PFSK-1 (cell line): ENCODE measurements around the gene IPPK.

Source experiments
- FOXP2 ChIP-seq: optimal IDR thresholded peaks from 2 replicates; pipeline ENCODE3; 2011; ENCODE audit warnings: borderline replicate concordance, control low read depth, inconsistent platforms; ENCODE audit not compliant: insufficient read depth; ENCODE audit errors: extremely low read length, extremely low read depth
- POLR2AphosphoS5 ChIP-seq: IDR thresholded peaks from 2 replicates; pipeline ENCODE4 v1.6.1; 2012; ENCODE audit warnings: low read depth, mild to moderate bottlenecking, control low read depth, low read length, moderate library complexity
- SIN3A ChIP-seq: IDR thresholded peaks from 2 replicates; pipeline ENCODE4 v1.6.1; 2012; ENCODE audit warnings: mild to moderate bottlenecking, low read length, moderate library complexity, borderline replicate concordance; ENCODE audit not compliant: insufficient read depth
- TAF1 ChIP-seq: IDR thresholded peaks from 2 replicates; pipeline ENCODE4 v1.6.1; 2012; ENCODE audit warnings: low read length, control low read depth, borderline replicate concordance; ENCODE audit not compliant: insufficient read depth
- TF ChIP-seq, protein P1 (sequence below), 2 experiments: IDR thresholded peaks; 2 replicates each; pipeline versions ENCODE4 v1.6.1 to v1.8.0; 2011 to 2012; ENCODE audit warnings: low read depth in 2 of 2, low read length in 2 of 2, control low read depth in 1 of 2, inconsistent platforms in 1 of 2, mild to moderate bottlenecking in 1 of 2, moderate library complexity in 1 of 2; ENCODE audit not compliant: insufficient read depth in 1 of 2

Gene IPPK

DNA sequence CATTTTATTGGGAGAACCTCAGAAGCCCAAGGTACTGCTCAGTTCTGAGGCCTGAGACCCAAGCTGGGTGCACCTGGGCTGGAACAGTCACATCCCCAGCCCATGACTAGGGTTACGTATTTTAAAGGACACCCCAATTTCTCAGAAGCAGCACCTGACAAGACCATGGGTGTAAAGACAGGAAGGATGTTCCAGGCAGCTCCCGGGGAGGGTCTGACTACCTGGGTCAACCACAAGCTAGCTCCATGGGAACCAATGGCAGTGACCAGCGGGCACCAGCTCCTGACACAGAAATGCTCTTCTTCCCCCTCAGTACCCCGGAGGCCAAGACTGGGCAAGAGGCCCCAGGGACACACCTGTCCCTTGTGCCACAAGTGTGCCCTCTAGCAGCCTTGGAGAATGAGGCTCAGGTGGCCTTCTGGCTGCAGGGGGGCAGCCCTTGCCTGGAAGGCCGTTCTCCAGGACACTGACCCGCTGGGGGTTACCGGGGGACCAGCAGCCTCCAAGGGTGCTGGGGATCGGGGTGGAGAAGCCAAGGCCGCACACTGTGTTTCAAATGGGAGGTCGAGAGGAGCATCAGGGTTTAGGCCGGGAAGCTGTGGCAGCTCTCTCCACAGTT, 52.6 kb downstream of the IPPK start:
- TF ChIP-seq, protein P1, sequence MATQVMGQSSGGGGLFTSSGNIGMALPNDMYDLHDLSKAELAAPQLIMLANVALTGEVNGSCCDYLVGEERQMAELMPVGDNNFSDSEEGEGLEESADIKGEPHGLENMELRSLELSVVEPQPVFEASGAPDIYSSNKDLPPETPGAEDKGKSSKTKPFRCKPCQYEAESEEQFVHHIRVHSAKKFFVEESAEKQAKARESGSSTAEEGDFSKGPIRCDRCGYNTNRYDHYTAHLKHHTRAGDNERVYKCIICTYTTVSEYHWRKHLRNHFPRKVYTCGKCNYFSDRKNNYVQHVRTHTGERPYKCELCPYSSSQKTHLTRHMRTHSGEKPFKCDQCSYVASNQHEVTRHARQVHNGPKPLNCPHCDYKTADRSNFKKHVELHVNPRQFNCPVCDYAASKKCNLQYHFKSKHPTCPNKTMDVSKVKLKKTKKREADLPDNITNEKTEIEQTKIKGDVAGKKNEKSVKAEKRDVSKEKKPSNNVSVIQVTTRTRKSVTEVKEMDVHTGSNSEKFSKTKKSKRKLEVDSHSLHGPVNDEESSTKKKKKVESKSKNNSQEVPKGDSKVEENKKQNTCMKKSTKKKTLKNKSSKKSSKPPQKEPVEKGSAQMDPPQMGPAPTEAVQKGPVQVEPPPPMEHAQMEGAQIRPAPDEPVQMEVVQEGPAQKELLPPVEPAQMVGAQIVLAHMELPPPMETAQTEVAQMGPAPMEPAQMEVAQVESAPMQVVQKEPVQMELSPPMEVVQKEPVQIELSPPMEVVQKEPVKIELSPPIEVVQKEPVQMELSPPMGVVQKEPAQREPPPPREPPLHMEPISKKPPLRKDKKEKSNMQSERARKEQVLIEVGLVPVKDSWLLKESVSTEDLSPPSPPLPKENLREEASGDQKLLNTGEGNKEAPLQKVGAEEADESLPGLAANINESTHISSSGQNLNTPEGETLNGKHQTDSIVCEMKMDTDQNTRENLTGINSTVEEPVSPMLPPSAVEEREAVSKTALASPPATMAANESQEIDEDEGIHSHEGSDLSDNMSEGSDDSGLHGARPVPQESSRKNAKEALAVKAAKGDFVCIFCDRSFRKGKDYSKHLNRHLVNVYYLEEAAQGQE (IDR thresholded peaks at IDR 0.05; ENCODE audit: insufficient read depth in 1 of 2, low read depth in 2 of 2, low read length in 2 of 2): no peak
- no peak for TF ChIP-seq TAF1
- TF ChIP-seq SIN3A: no peak
- TF ChIP-seq FOXP2: no peak
- no peak for TF ChIP-seq POLR2AphosphoS5

- no peak for TF ChIP-seq TAF1
- TF ChIP-seq POLR2AphosphoS5: no peak
- TF ChIP-seq, protein P1 (IDR thresholded peaks at IDR 0.05; ENCODE audit: insufficient read depth in 1 of 2, low read depth in 2 of 2, low read length in 2 of 2): no peak
- no peak for TF ChIP-seq FOXP2
- TF ChIP-seq SIN3A: no peak
These were observed 53.2 kb downstream of the IPPK start for GRCh38 chr9:92616655-92617111.

DNA sequence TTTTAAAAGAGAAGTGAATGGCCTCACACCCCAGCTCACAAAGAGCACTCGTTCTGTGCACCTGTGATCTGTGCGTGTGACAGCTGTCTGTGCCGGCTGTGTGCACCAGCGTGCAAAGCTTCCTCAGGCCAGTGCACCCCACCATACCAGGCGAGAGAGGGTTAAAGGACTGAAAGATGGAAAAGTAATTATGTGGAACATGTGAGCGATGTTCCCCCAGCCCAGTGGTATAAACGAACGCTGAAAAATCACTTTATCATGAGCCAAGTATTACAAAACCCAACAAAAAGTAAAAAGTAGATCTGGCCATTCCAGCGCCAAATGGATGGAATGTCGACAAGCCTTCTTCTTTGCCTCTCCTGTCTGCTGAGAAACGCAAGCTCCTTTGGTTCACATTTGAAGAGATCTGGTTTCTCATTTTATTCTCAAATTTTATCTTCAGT, 53.7 kb downstream of the IPPK start:
- no peak for TF ChIP-seq POLR2AphosphoS5
- no peak for TF ChIP-seq SIN3A
- no peak for TF ChIP-seq TAF1
- TF ChIP-seq FOXP2: no peak
- TF ChIP-seq, protein P1 (IDR thresholded peaks at IDR 0.05; ENCODE audit: insufficient read depth in 1 of 2, low read depth in 2 of 2, low read length in 2 of 2): no peak

- TF ChIP-seq, protein P1 (IDR thresholded peaks at IDR 0.05; ENCODE audit: insufficient read depth in 1 of 2, low read depth in 2 of 2, low read length in 2 of 2): no peak
- TF ChIP-seq FOXP2: no peak
- TF ChIP-seq SIN3A: no peak
- no peak for TF ChIP-seq POLR2AphosphoS5
- no peak for TF ChIP-seq TAF1
These were observed 54.1 kb downstream of the IPPK start for GRCh38 chr9:92615790-92616189.

DNA sequence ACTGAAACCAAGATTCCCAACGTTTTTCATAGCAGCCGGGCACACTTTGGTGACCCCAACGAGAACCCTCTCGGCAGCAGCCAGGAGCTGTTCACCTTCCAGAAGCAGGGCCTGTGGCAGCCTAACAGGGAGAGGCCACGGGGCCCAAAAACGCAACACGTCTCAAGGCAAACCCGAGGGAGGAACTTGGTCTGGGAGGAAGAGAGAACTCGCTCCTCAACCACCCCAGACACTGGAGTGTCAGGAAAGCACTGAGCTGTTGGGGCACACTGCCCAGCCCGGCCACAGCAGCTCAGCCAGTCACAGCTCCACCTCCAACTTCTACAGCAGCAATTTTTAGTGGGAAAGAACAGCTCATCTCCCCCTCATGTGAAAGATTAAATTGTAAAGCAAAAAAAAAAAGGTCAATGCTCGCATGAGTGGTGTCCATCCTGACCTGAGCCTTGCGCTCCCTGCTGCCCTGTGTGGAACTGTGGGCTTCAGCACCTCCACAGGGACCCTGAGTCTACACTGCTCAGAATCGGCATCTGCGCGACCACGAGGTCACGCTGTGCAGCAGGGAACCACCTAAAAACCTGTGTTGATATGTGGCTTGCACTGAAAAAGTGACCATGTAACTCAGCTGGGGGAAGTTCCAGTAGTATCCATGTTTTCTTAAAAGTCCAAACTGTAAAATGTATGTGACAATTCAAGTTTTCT, 55.0 kb downstream of the IPPK start:
- TF ChIP-seq SIN3A (no peak), FOXP2 (no peak), POLR2AphosphoS5 (no peak), TAF1 (no peak)
- TF ChIP-seq, protein P1 (IDR thresholded peaks at IDR 0.05; ENCODE audit: insufficient read depth in 1 of 2, low read depth in 2 of 2, low read length in 2 of 2): no peak
